Tongue (tissue), 2 donors: ENCODE data around the gene PTPN5. TPM values are rescaled to one million over a fixed set of nuclear protein-coding genes. Genes with fewer than 3 reads are reported as not detected.
A peak's percentile ranks its signal among the peaks of the same experiment; 100 is the strongest.

Experiments used
- DNase-seq: peaks from one replicate; pipeline ENCODE4 v3.0.0-alpha.2; 2015
- total RNA-seq: library from RNA; depleted of rRNA; stranded (reverse); fragments of >200 nt; gene quantifications from one replicate; pipeline ENCODE4 v1.2.3, GENCODE V29; 2014

Gene PTPN5
- total RNA-seq, 1 donor from 2014 or later, result 0.62 TPM

DNA sequence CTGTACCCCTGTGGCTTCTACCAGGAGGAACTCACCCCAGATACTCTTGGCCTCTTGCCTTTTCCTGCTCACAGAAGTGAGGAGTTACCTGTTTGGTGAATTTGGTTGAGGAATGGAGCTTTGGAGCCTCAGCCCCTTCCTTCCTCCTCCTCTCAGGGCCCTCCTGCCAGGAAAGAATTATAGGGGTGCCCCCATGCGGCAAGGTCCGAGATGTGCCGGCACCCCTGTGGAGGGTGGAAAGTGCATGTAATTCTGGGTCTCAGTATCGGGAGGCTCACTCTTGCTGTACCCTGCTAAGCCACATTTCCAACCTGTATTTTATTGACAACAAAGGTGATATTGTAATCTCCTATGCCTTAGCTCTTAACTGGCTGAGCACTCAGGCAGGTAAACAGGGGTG, 51.9 kb downstream of the PTPN5 start:
- no peak for DNase-seq

DNA sequence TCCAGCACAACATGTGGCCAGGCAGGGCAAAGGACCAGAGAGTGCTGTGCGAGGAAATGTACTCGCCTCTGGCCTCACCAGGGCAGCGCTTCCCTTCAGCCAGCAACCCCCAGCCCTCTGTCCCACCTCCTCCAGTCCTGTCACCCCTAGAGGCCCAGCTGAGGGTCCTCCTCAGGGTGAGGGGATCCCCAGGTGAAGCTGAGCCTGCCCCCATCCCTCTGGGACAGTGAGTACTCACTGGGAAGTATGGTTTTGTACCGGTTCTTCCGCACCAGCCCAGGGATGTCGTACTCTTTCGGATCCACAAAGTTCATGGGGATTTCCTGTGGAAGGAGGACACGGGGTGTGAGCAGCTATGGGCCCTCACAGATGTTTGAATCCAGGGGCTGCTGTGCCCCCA, 54.0 kb downstream of the PTPN5 start:
- no peak for DNase-seq

DNA sequence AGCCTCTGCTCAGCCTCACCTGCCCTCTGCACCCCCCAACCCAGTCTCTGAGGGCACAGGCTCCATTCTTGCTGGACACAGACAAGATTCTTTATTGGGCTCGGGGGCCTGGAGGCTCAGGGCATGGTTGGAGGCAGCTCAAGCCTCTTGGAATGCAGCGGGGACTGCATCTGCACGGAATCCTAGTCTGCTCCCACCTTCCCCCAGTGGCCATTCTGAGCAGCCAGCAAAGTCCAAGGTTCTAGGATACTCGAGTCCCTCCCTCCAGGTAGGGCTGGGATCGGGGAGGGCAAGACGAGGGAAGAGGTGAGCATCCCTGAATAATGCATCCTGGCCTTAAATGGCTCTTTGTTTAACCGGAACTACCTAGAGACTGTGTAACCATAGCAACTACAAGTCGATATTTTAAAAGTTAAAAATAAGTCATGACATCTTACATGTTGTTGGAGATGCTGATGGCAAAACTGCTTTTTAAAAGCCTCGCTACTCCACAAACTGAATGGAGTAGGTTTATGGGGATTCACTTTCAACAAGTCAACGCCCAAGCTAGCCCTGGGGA, 54.9 kb downstream of the PTPN5 start:
- no peak for DNase-seq

DNA sequence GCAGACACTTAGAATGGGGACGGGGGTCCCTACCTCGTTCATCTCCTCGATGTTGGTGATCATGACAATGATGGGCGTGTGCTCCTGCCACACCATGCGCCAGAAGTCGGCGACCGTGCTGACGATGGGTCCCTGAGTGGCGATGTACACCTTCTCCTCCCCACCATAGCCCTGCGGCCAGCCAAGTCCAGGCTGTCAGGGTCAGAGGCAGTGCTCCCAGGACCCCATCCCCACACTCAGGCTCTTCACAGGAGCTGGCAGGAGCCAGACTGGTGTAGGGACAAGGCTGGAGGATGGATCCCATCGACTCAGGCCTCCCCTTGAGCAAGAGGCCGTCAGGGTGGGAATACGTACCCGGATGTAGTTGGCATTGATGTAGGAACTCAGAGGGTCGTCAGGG, 58.4 kb downstream of the PTPN5 start:
- no peak for DNase-seq

DNA sequence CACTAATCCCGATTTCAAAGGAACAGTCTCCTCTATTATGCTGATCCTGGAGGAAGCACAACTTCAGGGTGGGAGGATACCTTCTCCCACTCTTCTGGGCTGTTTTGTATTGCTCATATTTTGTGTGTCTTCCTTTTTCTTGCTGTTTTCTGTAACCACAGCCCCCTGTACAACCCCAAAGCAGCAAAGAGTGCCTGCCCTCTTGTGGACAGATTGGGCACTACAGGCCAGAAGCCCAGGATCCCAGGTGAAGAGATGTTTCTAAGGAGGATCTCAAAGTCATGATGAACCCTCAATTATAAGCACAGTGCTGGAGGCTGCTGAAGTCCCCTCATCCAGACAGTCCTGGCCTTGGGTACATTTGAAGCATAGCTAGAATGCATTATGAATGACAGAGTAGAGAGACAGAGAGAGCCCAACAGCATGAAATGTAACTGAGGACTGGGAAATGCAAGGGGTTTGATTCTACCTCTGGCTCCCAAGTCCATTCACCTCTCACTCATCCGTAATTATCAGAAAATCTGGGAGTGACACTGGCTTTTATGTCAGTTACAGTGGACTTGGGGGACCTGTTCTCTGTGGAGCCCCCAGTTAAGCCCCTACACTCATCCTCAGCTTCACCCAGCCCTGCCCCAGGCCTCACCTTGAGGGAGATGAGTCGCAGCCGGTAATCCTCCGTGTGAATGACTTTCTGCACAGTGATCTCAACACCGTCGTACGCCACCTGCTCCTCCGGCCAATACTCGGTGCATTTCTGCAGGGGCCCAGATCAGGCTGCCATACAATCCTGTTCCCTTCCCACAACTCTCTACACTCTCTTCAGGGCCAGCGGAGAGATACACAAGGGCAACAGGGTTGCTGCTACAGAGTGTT, 59.4 kb downstream of the PTPN5 start:
- peak; percentile 83 for DNase-seq

DNA sequence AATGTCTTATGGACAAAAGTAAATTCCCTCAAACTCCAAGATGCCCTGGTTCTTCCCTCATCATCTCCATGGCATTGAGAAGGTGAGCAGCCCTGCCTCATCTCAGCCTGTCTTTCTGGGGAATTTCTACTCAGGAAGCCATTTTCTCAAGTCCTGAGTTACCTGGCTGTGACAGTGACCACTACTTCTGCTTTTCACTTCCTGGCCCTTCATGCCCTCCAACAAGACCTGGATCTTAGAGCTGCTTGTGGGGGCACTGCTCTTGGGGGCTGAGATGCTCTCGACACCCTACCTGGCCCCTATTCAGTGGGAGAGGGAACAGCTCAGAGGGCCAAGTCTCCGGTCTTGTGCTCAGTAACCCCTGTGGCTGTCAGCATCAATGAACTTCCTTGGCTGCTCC, 60.2 kb downstream of the PTPN5 start:
- DNase-seq, result no peak

DNA sequence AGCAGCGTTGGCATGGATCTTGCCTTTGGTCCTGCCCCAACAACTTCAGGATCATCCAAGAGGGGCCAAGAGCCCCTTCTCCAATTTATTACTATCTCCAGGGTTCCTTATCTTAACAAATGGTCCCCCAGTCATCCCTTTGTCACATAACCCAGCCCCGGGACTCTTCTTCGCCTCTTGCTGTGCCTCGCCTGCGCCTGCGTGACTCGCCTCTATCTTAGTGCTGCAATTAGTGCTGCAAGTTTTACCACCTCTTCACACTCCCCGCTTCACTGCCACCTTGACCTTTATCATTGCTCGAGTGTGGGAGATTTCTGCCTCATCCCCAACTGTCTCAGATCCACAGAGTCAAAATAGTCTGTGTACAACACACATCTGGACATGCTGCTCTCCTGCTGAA, 61.6 kb downstream of the PTPN5 start:
- no peak for DNase-seq

DNA sequence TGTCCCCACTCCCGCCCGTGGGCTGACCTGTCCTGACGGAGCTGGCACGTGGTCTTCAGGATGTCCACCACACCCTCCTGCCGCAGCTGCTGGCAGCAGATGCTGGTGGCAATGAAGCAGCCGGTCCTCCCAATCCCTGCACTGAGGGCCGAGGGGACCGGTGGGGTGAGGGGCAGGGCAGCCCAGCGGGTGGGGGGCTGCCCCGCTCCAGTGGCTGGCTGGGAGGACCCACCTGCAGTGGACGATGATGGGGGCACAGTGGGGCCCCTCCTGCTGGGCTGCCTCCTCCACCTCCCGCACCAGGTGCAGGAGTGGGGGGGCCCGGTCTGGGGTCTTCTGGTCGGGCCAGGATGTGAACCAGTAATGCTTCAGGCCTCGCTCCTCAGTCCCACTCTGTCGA, 62.2 kb downstream of the PTPN5 start:
- DNase-seq, result no peak

DNA sequence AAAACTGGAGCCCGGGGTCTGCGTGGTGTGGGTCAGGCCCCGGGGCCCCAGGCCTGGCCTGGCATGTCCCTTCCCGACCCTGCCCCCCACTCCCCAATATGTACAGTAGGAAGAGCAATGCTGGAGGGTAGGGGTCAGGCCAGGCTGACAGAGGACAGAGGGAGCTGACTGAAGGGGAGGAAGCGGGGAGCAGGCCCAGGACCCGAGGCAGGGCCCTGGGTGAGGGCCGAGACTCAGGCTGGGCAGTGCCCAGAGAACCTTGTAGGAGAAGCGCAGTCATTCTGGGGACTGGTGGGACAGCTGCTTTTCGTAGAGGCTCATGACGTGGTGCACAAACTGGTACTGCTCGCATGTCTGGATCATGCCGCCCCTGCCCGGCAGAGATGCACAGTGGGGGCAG, 62.9 kb downstream of the PTPN5 start:
- no peak for DNase-seq

DNA sequence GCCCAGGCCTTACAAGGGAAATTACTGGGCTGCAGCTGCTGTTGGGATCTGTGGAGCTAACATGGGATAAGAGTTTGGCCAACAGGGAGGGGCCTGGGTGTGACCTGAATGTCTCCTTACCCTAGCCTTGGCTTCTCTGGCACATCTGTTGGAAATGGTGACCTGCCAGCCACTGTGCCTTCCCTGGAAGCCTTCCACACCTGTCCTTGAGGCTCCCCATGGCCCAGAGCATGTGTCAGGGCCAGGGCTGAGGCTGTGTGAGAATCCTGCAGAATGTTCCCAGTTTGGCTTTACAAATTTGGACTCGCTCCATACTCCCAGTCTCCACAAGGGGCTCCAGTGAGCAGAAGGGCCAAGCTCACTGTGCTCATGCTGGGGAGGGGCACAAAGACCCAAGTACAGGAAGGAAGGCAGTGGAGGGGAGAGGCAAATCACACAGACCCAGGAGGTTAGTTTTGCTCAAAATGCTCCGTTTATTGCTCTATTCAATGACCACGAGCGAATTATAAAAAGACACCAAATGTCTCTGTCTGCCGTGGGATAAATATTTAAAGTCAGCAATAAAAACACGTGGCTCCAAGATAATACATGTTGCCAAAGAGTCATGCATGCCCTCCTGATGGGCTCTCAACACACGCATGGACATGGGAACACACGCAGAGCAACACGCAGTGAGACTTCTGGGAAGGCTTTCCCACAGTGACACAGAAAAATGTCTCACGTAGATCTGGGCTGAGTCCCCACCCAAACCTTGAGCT, 63.9 kb downstream of the PTPN5 start:
- DNase-seq, result peak; percentile 74

DNA sequence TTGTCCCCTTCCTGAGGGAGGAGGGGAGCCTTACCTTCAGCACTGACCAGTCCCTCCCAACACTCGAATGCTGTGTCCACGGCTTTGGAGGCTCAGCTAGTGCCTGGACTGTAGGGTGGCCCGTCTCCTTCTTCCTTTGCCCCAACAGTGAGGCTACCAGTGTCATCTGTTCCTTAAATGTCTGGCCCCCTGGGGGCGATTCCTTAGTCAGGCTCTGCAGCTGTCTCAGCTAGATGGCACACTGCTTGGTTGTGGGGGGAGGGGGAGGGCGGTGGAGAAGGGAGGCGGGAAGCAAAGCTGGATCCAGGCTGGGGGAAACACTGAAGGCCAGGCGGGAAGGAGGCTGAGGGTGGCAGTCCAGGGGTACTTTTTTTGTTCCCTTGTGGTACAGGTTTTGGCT, 65.6 kb downstream of the PTPN5 start, which contains the start of gene IGSF22:
Gene IGSF22, minus strand, starts transcription at position 149 of the 400 bp plus-strand sequence. CDS start 1,952 bp downstream, outside the sequence.
- DNase-seq, result peak; percentile 70

DNA sequence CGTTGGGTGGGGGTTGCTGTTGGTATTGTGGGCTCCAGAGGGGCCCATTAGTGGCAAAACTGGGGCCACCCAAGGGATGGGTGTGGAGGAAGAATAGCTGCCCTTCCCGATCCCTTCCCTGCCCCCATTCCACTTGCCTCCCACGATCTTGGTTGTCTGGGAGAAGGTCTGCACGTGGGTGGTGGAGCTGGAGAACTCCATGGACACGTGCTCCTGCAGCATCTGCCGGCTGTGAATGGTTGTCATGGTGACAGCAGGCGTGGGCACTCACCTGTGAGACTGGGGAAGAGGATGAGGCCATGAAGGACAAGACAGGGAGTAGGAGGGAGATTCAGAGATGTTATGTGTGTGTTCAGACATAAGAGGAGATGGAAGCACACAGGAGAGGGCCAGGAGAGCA, 67.6 kb downstream of the PTPN5 start:
- peak; percentile 7 for DNase-seq

DNA sequence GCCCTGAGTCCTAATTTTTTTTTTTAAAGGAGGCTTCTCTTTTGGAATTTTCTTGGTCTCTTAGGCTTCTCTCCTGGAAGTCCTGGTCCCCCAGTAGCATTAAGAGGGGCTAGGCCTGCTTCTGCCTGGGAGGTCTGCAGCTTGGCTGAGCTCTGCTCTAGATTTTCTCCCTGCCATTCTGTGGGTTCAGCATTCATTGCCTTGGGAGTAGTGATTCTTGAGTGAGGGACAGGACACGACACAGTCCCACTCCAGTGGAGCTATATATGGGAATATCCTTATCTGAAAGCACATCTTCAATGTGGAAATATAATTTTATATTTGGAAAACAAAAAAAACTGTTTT, 69.3 kb downstream of the PTPN5 start:
- DNase-seq, result no peak

DNA sequence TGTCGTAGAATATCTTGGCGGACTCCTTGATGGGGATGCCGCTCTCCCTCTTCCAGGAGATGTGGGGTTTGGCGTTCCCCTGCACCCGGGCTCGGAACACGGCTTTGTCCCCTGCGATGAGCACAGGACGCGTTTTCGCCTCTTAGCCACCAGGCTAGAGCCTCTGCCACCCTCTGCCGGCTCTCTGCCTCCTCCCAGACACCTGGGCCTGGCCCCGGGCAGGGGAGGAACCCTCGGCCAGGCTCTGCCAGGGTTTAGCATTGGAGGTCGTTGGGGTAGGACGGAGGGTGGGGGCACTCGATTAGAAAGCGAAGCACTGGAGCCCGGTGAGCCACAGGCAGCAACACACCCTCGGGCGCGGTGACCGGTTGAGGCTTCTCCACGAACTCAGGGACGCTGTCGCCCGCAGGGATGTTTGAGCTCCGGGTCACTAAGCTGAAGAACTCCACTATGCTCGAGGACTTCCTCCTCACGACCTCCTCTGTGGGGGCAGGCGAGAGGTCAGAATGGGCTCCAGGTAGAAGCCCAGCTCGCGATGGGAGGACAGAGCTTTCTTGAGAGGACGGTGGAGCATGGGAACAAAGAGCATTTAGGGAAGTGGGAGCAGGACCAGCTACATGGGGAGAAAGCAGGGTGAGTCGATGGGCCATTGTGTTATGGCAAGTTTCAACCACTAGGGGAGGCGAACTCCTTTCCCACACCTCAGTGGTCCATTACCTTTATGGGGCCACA, 69.9 kb downstream of the PTPN5 start:
- DNase-seq, result peak; percentile 56

DNA sequence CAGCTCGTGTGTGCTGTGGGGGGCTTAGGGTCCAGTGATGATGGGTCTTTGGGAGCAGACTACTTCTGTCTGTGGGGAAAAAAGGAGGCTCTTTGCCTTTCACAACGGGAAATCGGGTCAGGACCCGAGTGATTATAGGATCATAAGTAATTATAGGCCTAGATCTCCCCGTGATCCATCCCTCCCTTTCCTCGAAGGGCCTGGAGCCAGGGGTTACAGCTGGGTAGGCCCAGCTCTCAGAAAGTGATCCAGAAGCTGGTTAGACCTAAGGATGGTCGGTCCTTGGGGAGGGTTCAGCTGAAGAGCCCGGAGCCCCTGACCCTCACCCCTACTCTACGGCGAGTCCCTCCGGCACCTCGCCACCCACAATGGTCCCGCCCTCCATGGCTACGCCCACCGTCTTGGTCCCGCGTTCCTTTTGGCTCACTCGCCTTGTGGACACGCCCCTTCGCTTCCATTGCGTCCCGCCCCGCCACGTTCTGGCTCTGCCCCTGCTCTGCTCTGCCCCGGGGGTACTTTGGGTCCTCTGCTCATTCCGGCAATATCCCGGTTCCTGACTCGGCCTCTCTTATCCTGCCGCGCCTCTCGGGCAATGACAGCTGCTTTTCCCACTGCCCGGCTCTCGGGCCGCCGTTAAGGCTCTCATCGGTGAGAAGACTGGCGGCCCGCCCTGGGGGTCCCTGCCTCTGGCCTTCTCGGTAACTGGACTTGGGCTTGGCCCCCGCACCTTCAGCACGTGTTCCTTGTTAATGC, 70.6 kb downstream of the PTPN5 start:
- peak; percentile 90 for DNase-seq

DNA sequence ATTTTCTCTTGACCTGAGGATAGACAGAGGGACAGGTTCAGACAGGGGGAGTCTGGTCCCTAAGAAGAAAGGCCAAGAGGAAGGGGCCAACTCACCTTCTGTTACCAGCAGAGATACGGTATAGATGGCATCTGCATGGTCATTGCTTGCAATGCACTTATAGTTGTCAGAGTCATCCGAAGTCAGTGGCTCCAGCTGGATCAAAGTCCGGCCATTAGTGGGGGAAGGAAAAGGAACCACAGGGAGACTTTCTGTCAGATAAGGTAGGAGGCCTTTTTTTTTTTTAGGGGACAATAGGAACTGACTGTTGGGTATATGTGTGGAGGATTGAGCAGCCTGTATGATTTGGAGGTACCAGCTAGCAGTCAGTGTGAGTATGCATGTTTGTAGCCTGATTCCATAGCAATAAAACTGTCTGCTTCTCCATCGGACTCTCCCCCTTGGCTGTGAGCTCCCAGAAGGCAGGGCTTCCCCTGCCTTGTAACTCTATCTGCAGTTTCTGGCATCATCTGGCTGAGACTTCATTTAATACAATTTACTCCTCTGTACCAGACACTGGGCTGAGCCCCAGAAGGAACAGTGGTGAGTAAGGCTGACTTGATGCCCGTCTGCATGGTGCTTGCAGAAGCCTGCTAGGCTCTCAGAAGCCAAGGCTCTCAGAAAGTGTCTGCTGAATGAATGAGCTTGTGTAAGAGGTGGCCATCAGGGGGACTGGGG, 71.3 kb downstream of the PTPN5 start:
- DNase-seq, result peak; percentile 56

DNA sequence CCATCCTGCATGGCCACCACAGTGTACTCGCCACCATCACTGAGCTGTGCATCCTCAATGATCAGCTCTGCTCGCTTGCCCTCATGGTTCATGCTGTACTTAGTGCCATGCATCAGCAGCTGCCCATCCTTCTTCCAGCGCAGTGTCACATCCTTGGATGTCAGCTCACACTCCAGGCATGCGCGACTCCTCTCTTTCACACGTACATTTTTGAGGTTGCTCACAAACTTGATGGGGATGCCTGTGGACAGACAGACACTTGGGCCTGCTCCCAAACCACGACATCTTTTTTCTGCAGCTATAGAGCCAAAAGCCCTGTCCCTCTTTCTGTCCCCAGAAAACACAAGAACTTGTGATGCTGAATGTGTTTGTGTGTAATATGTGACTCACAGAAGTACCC, 76.1 kb downstream of the PTPN5 start:
- no peak for DNase-seq

DNA sequence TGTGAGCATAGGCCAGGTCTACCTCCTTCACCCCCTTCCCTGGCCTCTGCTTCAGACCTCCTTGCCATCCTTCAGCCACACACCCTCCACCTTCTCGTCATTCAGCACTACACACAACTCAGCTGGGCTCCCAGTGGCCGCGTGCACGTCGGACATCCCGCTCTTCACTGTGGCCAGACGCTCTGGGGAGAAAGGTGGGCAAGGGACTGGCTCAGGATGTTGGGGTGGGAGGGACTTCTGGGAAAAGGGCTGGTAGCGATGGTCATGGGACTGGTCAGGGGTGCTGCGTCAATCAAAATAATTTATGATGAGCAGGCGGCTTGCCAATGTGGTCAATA, 77.2 kb downstream of the PTPN5 start:
- DNase-seq, result no peak

DNA sequence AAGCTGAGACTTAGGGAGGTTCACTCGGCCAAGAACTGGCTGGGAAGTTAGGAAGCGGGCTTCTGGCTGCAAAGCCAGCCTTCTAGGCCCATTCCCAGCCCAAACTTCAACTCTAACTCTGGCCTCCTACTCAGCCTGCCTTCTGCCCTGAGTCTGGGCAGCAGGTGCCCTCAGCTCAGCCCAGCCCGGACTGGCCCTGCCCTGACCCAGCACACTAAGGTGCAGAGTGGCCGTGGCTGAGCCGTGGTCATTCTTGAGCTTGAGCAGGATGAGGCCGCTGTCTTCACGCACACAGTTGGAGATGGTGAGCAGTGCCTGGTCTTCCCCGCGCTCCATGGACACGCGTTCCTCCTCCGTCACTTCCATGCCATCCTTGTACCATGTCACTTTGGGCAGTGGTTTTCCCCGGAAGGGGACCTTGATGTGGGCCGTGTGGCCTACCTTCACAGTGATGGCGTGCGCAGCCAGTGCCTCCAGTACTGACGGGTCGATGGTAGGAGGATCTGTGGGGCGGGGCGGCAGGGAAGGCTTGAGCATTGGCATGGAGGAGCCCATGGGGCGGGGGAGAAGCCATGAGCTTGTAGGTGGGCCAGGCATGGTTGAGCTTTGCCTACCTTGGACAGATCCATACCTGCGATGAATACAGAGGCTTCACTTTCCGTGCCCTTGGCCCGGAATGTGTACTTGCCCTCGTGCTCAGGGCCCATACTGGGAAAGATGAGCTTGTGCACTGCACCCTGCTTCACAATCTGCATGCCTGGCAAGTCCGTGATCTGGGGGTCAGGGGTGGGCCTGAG, 77.8 kb downstream of the PTPN5 start:
- no peak for DNase-seq

DNA sequence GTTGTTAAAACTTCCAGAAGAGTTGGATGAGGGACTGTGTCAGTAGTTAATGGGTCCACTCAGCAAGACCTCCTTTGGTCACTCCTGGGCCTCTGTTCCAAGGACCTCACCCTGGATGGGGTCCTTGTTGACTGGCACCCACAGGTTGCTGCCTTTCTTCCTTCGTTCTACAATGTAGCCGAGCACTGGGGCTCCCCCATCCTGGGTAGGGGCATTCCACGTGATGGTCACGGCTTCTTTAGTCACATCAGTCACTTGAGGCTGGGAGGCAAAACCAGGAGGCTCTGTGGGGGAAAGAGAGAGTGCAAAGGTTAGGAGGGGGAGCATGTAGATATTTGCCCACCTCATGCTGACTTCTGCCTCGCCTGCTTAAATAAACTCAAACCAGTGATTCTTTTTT, 81.1 kb downstream of the PTPN5 start:
- DNase-seq, result no peak
